CD4-positive, alpha-beta T cell treated with Interleukin-17A for 1 hour (primary cell): ENCODE results near the gene RNMT.
"Not testable (repeated sequence)": the region's sequence is repeated elsewhere in the genome, so short reads cannot be mapped to it uniquely, and the experiment has no call there.

Experiments
- DNase-seq: peaks from one replicate; pipeline ENCODE4 v3.0.0-alpha.2; 2020

RNMT gene

GRCh38 chr18:13726232-13726971, at the start of gene RNMT, which contains the start of gene FAM210A:
Gene RNMT, plus strand, starts transcription at chr18:13726673. Its CDS starts 4,845 bp downstream, at chr18:13731518.
Gene FAM210A, minus strand, starts transcription at chr18:13726558. Its CDS starts 44,481 bp downstream, at chr18:13682077.
- peak; percentile 94 for DNase-seq

GRCh38 chr18:13677350-13677749, 49.1 kb upstream of the RNMT start:
- not testable (repeated sequence) for DNase-seq

GRCh38 chr18:13680612-13681011, 45.9 kb upstream of the RNMT start:
- no peak for DNase-seq

- DNase-seq, result no peak
These were observed 44.8 kb upstream of the RNMT start for GRCh38 chr18:13681701-13682100.

- no peak for DNase-seq
These were observed 41.9 kb upstream of the RNMT start for GRCh38 chr18:13684546-13684945.

- DNase-seq, result no peak
These were observed 38.0 kb upstream of the RNMT start for GRCh38 chr18:13688191-13689136.

- DNase-seq, result not testable (repeated sequence)
These were observed 36.4 kb upstream of the RNMT start for GRCh38 chr18:13690060-13690459.

GRCh38 chr18:13695337-13695736, 31.1 kb upstream of the RNMT start:
- DNase-seq, result not testable (repeated sequence)

- DNase-seq, result no peak
These were observed 29.5 kb upstream of the RNMT start for GRCh38 chr18:13696961-13697360.

- no peak for DNase-seq
These were observed 26.3 kb upstream of the RNMT start for GRCh38 chr18:13700153-13700552.

- DNase-seq, result no peak
These were observed 22.6 kb upstream of the RNMT start for GRCh38 chr18:13703899-13704298.

GRCh38 chr18:13710414-13710831, 16.1 kb upstream of the RNMT start:
- no peak for DNase-seq

- no peak for DNase-seq
These were observed 13.9 kb upstream of the RNMT start for GRCh38 chr18:13712400-13713131.

GRCh38 chr18:13713455-13714055, 12.9 kb upstream of the RNMT start:
- DNase-seq, result no peak

GRCh38 chr18:13715330-13715729, 11.1 kb upstream of the RNMT start:
- no peak for DNase-seq

- DNase-seq, result no peak
These were observed 9.6 kb upstream of the RNMT start for GRCh38 chr18:13716916-13717315.

GRCh38 chr18:13720123-13720522, 6.3 kb upstream of the RNMT start:
- no peak for DNase-seq

- no peak for DNase-seq
These were observed 5.6 kb upstream of the RNMT start for GRCh38 chr18:13720847-13721246.

- DNase-seq, result peak; percentile 25
These were observed 774 bp upstream of the RNMT start for GRCh38 chr18:13725566-13726231.

GRCh38 chr18:13726972-13727331, 479 bp downstream of the RNMT start:
- peak; percentile 38 for DNase-seq

- DNase-seq, result peak; percentile 46
These were observed 4.0 kb downstream of the RNMT start for GRCh38 chr18:13730481-13730880.

GRCh38 chr18:13735681-13736080, 9.2 kb downstream of the RNMT start:
- no peak for DNase-seq
